H1 (cell line): ENCODE data around the gene JMJD1C. TPM values are rescaled to one million over a fixed set of nuclear protein-coding genes. Genes with fewer than 3 reads are reported as not detected.

Experiments
- CTCF ChIA-PET: fragments of 300-600 bp; sonication (Branson Sonifier 250); formaldehyde crosslinking; loops from one replicate; lab custom pipeline; 2021; ENCODE audit not compliant: partially characterized antibody; lab: Charles Lee
- POLR2A ChIA-PET: fragments of 300-600 bp; sonication (Branson Sonifier 250); formaldehyde crosslinking; loops from one replicate; lab custom pipeline; 2021; ENCODE audit warnings: inconsistent platforms; ENCODE audit not compliant: partially characterized antibody; lab: Charles Lee
- DNase-seq, 2 experiments: peaks; one replicate each; pipeline versions ENCODE4 v3.0.0 to v3.0.0-alpha.2; 2010 to 2022; ENCODE audit warnings: low spot score in 2 of 2, low read depth in 1 of 2, mixed read lengths in 1 of 2
- FAIRE-seq: peaks from 2 replicates; lab custom pipeline; 2011; peaks lifted over from hg19 to GRCh38; lab: Jason Lieb, UNC
- H2AFZ ChIP-seq: 2 replicates; pipeline ENCODE4 v1.8.1; 2012; ENCODE audit warnings: low read length, inconsistent platforms
- H2AK5ac ChIP-seq: 2 replicates; pipeline ENCODE4 v1.6.1; 2013; ENCODE audit warnings: low read depth, low read length
- H2BK120ac ChIP-seq: replicated peaks from 2 replicates; pipeline ENCODE3; 2013; ENCODE audit warnings: low read depth, low read length, inconsistent platforms
- H2BK12ac ChIP-seq: 2 replicates; pipeline ENCODE4 v1.6.1; 2013; ENCODE audit warnings: low read depth, low read length
- H2BK15ac ChIP-seq: 2 replicates; pipeline ENCODE4 v1.6.1; 2013; ENCODE audit warnings: low read length
- H2BK20ac ChIP-seq: 2 replicates; pipeline ENCODE4 v1.6.1; 2013; ENCODE audit warnings: low read length
- H2BK5ac ChIP-seq: 2 replicates; pipeline ENCODE4 v1.6.1; 2013; ENCODE audit warnings: low read depth, low read length
- H3K14ac ChIP-seq: 2 replicates; pipeline ENCODE4 v1.6.1; 2013; ENCODE audit warnings: inconsistent platforms; ENCODE audit not compliant: insufficient read length
- H3K18ac ChIP-seq: 2 replicates; pipeline ENCODE4 v1.6.1; 2013; ENCODE audit warnings: low read length; ENCODE audit errors: extremely low read depth
- H3K23ac ChIP-seq: 2 replicates; pipeline ENCODE4 v1.6.1; 2013; ENCODE audit warnings: inconsistent platforms; ENCODE audit not compliant: insufficient read length
- H3K23me2 ChIP-seq: 2 replicates; pipeline ENCODE4 v1.6.1; 2013; ENCODE audit warnings: low read depth, low read length
- H3K27ac ChIP-seq: 2 replicates; pipeline ENCODE4 v1.6.1; 2011; ENCODE audit warnings: low read depth, low read length, inconsistent platforms
- H3K27me3 ChIP-seq, 4 experiments: replicated peaks in 1 of 4; 1 replicate in 1 of 4; 2 replicates in 3 of 4; pipeline versions ENCODE4 v1.6.1 to v1.8.1; 2011 to 2013; ENCODE audit warnings: low read length in 3 of 4, mild to moderate bottlenecking in 3 of 4, inconsistent platforms in 2 of 4, mixed read lengths in 2 of 4, moderate library complexity in 1 of 4; ENCODE audit not compliant: control insufficient read depth in 3 of 4, insufficient read depth in 3 of 4; ENCODE audit errors: extremely low read depth in 1 of 4
- H3K36me3 ChIP-seq, 4 experiments: 2 replicates each; pipeline versions ENCODE4 v1.6.1 to v1.8.1; 2011 to 2013; ENCODE audit warnings: mild to moderate bottlenecking in 4 of 4, low read length in 3 of 4, moderate library complexity in 2 of 4, control low read depth in 1 of 4, inconsistent platforms in 1 of 4; ENCODE audit not compliant: insufficient read depth in 4 of 4, control insufficient read depth in 2 of 4
- H3K4ac ChIP-seq: replicated peaks from 2 replicates; pipeline ENCODE3; 2013; ENCODE audit warnings: low read length, low read depth, mixed read lengths, inconsistent platforms; ENCODE audit not compliant: insufficient read length
- H3K4me1 ChIP-seq, 4 experiments: replicated peaks in 1 of 4; 1 replicate in 1 of 4; 2 replicates in 3 of 4; pipeline versions ENCODE4 v1.6.1 to v1.8.1; 2011 to 2013; ENCODE audit warnings: low read length in 3 of 4, inconsistent platforms in 2 of 4, mixed read lengths in 1 of 4; ENCODE audit not compliant: insufficient read depth in 4 of 4, control insufficient read depth in 3 of 4
- H3K4me2 ChIP-seq, 2 experiments: 2 replicates each; pipeline versions ENCODE4 v1.6.1 to v1.8.1; 2011 to 2013; ENCODE audit warnings: low read depth in 2 of 2, low read length in 2 of 2, control low read depth in 1 of 2, inconsistent platforms in 1 of 2, mild to moderate bottlenecking in 1 of 2; ENCODE audit not compliant: insufficient read depth in 1 of 2
- H3K4me3 ChIP-seq, 4 experiments: fragments of 200-600, 300-600 bp in 1 of 4; sonication (generic), shearing (Covaris generic), sonication (Bioruptor Twin) in 1 of 4; 2 replicates each; pipeline versions ENCODE4 v1.5.1 to v1.8.1; 2011 to 2016; ENCODE audit warnings: low read length in 4 of 4, low read depth in 3 of 4, control low read depth in 2 of 4, inconsistent platforms in 2 of 4, mild to moderate bottlenecking in 2 of 4, mixed read lengths in 1 of 4, moderate library complexity in 1 of 4; ENCODE audit not compliant: insufficient read depth in 2 of 4; ENCODE audit errors: extremely low read depth in 1 of 4
- H3K56ac ChIP-seq: replicated peaks from 2 replicates; pipeline ENCODE3; 2013; ENCODE audit warnings: low read depth, mild to moderate bottlenecking, mixed read lengths, low read length, inconsistent platforms; ENCODE audit not compliant: insufficient read length
- H3K79me1 ChIP-seq: 2 replicates; pipeline ENCODE4 v1.6.1; 2013; ENCODE audit warnings: low read depth, low read length, control low read depth
- H3K79me2 ChIP-seq, 2 experiments: 2 replicates each; pipeline versions ENCODE4 v1.6.1 to v1.8.1; 2012 to 2013; ENCODE audit warnings: low read length in 2 of 2, mild to moderate bottlenecking in 2 of 2, inconsistent platforms in 1 of 2; ENCODE audit not compliant: insufficient read depth in 2 of 2, control insufficient read depth in 1 of 2
- H3K9ac ChIP-seq, 4 experiments: replicated peaks in 1 of 4; 1 replicate in 1 of 4; 2 replicates in 3 of 4; pipeline versions ENCODE4 v1.6.1 to v1.8.1; 2011 to 2013; ENCODE audit warnings: low read depth in 3 of 4, low read length in 3 of 4, control low read depth in 2 of 4, mild to moderate bottlenecking in 2 of 4, moderate library complexity in 2 of 4, inconsistent platforms in 1 of 4; ENCODE audit errors: extremely low read depth in 1 of 4
- H3K9me3 ChIP-seq, 2 experiments: 2 replicates each; pipeline versions ENCODE4 v1.6.1 to v1.8.1; 2012 to 2013; ENCODE audit warnings: mild to moderate bottlenecking in 2 of 2, moderate library complexity in 2 of 2, control low read depth in 1 of 2, inconsistent platforms in 1 of 2, low read depth in 1 of 2, low read length in 1 of 2, mixed read lengths in 1 of 2; ENCODE audit not compliant: insufficient read depth in 2 of 2
- H4K20me1 ChIP-seq, 2 experiments: replicated peaks in 1 of 2; 2 replicates each; pipeline versions ENCODE3 to v1.8.1; 2011 to 2013; ENCODE audit warnings: inconsistent platforms in 2 of 2, low read length in 2 of 2, mild to moderate bottlenecking in 1 of 2; ENCODE audit not compliant: insufficient read depth in 2 of 2, control insufficient read depth in 1 of 2
- H4K5ac ChIP-seq: 2 replicates; pipeline ENCODE4 v1.6.1; 2013; ENCODE audit warnings: low read length, low read depth, mixed read lengths, inconsistent platforms; ENCODE audit not compliant: insufficient read length
- H4K8ac ChIP-seq: 2 replicates; pipeline ENCODE4 v1.8.0; 2013; ENCODE audit warnings: mild to moderate bottlenecking, moderate library complexity, low read length, inconsistent platforms; ENCODE audit not compliant: insufficient read depth; ENCODE audit errors: extremely low read depth
- H4K91ac ChIP-seq: replicated peaks from 2 replicates; pipeline ENCODE3; 2013; ENCODE audit warnings: low read length, mixed read lengths, inconsistent platforms; ENCODE audit not compliant: insufficient read length
- ASH2L ChIP-seq: fragments of 200-600, 300-600 bp; sonication (generic); IDR thresholded peaks from one replicate; pipeline ENCODE4 v1.7.1; 2017; ENCODE audit warnings: low read length
- BRCA1 ChIP-seq: IDR thresholded peaks from 2 replicates; pipeline ENCODE4 v1.6.1; 2012; ENCODE audit warnings: low read depth, low read length, improper control_type of control experiment
- CBX8 ChIP-seq: fragments of 300-800, 300-1000 bp; sonication (generic); IDR thresholded peaks from 2 replicates; pipeline ENCODE4 v1.7.1; 2016; ENCODE audit warnings: low read depth, low read length, borderline replicate concordance
- CTBP2 ChIP-seq: IDR thresholded peaks from 2 replicates; pipeline ENCODE4 v1.7.0; 2011; ENCODE audit warnings: borderline replicate concordance, mild to moderate bottlenecking, moderate library complexity, mixed read lengths, low read length; ENCODE audit not compliant: insufficient read depth, insufficient read length
- EGR1 ChIP-seq: IDR thresholded peaks from 2 replicates; pipeline ENCODE4 v1.6.1; 2011; ENCODE audit warnings: low read depth, low read length, borderline replicate concordance
- GABPA ChIP-seq: IDR thresholded peaks from 2 replicates; pipeline ENCODE4 v1.6.1; 2011; ENCODE audit warnings: mild to moderate bottlenecking, low read length, moderate library complexity, borderline replicate concordance; ENCODE audit not compliant: insufficient read depth
- RFX5 ChIP-seq: IDR thresholded peaks from 2 replicates; pipeline ENCODE4 v1.6.1; 2011; ENCODE audit warnings: low read depth, low read length, improper control_type of control experiment, borderline replicate concordance
- RXRA ChIP-seq: IDR thresholded peaks from 2 replicates; pipeline ENCODE4 v1.6.1; 2011; ENCODE audit warnings: low read depth, mild to moderate bottlenecking, low read length, moderate library complexity; ENCODE audit not compliant: insufficient read depth
- SIRT6 ChIP-seq: IDR thresholded peaks from one replicate; pipeline ENCODE4 v1.7.1; 2012; ENCODE audit warnings: low read length, inconsistent platforms
- SP1 ChIP-seq: IDR thresholded peaks from 2 replicates; pipeline ENCODE4 v1.6.1; 2011; ENCODE audit warnings: low read depth, low read length
- TBP ChIP-seq: IDR thresholded peaks from 2 replicates; pipeline ENCODE4 v1.6.1; 2011; ENCODE audit warnings: low read depth, low read length, improper control_type of control experiment
- TEAD4 ChIP-seq: IDR thresholded peaks from 2 replicates; pipeline ENCODE4 v1.6.1; 2012; ENCODE audit warnings: low read depth, low read length, inconsistent platforms, mixed read lengths
- ZNF274 ChIP-seq: IDR thresholded peaks from 2 replicates; pipeline ENCODE4 v1.7.0; 2012; ENCODE audit warnings: low read length, borderline replicate concordance; ENCODE audit errors: extremely low read depth
- WGBS, 2 experiments: shearing (Covaris generic) in 1 of 2; methylation state at CpG; one replicate each; pipeline versions ENCODE4 v1.1.6 to v1.1.7; 2013 to 2015; ENCODE audit warnings: low lambda C conversion rate in 2 of 2, mixed read lengths in 2 of 2, inconsistent platforms in 1 of 2, low coverage in 1 of 2, missing lambda C conversion rate in 1 of 2; ENCODE audit not compliant: insufficient replicate concordance in 2 of 2, insufficient coverage in 1 of 2, insufficient read length in 1 of 2; ENCODE audit errors: extremely low coverage in 1 of 2, missing lambda C conversion rate in 1 of 2; 5-methylcytosine and 5-hydroxymethylcytosine counted together
- polyA plus RNA-seq, 7 experiments: library from polyadenylated mRNA; depleted of rRNA in 3 of 7; stranded (reverse) in 5 of 7; unstranded in 2 of 7; fragments of >200 nt in 5 of 7; fragments of 200-250 nt in 2 of 7; gene quantifications; 1 replicate in 5 of 7; 2 replicates in 1 of 7; 4 replicates in 1 of 7; pipeline versions ENCODE4 v1.2.1 to v1.2.3, GENCODE V29; 2011 to 2013; ENCODE audit warnings: missing spikeins in 2 of 7, mixed read lengths in 2 of 7
- total RNA-seq: library from RNA; stranded (reverse); fragmentation: NEBNext Ultra II Directional; extraction: Animal tissue kit (Norgen Biotek cat#: 25700); gene quantifications from 2 replicates; pipeline ENCODE4 v1.2.1, GENCODE V29; 2021
- TF ChIP-seq, protein P1 (sequence below): IDR thresholded peaks from 2 replicates; pipeline ENCODE4 v1.6.1; 2011; ENCODE audit warnings: low read depth, mild to moderate bottlenecking, low read length; ENCODE audit not compliant: insufficient read depth

Gene JMJD1C
- total and polyA plus RNA-seq, 2 of the 8 experiments (the other 6 are each of a cell fraction or from before 2014, with no cell fraction given), result 54.5 to 210 TPM

GRCh38 chr10:63467841-63468240 lies 2.1 kb upstream of the JMJD1C start:
- Histone ChIP-seq H4K5ac (no peak overlapping the region), H3K4me2 (no peak overlapping the region), H3K4ac (no peak overlapping the region), H2BK15ac (no peak overlapping the region), H3K23ac (no peak overlapping the region), H3K9me3 (no peaks in the 10 kb centered on the region), H3K9ac (no peak overlapping the region), H3K14ac (no peak overlapping the region), H3K79me1 (peaks cover 3% of the 10 kb centered on the region), H3K18ac (no peak overlapping the region), H2BK12ac (no peak overlapping the region), H4K91ac (no peak overlapping the region), H3K4me1 (peaks cover 0 to 4% (median 0%) of the 10 kb centered on the region in 4 experiments; a peak in 2 of 7 replicates), H2AK5ac (no peak overlapping the region), H3K4me3 (no peak overlapping the region), H2BK5ac (no peak overlapping the region), H3K36me3 (no peaks in the 10 kb centered on the region), H2AFZ (no peak overlapping the region), H3K27ac (no peak overlapping the region), H4K20me1 (peaks cover 0 to 2% of the 10 kb centered on the region in 2 experiments), H3K79me2 (peaks cover 6 to 57% of the 10 kb centered on the region in 2 experiments; a peak in 3 of 4 replicates), H2BK120ac (no peak overlapping the region), H3K27me3 (no peaks in the 10 kb centered on the region), H2BK20ac (no peak overlapping the region), H4K8ac (no peak overlapping the region), H3K23me2 (peaks cover 8% of the 10 kb centered on the region), H3K56ac (no peak overlapping the region)
- WGBS, 2 experiments, result 52% methylated on average over 1 of the region's 1 CpG; no CpG with 5 or more reads in 1 of the 2 experiments
- no peak for DNase-seq
- FAIRE-seq, result no peak
- CTCF ChIA-PET, result interaction anchor here (0.7 kb wide), 1 partner anchor 24 kb away, joined by 3 read pairs; no protein-coding TSS in a partner anchor
- POLR2A ChIA-PET, result interaction anchor here (1.0 to 2.0 kb wide), 2 partner anchors 47 to 162 kb away, joined by 3 to 7 read pairs; no protein-coding TSS in a partner anchor
- TF ChIP-seq CBX8 (no peak), ASH2L (no peak), CTBP2 (no peak), SIRT6 (no peak), TBP (no peak), EGR1 (no peak), GABPA (no peak), TEAD4 (no peak), ZNF274 (no peak), BRCA1 (no peak), SP1 (no peak), RFX5 (no peak), RXRA (no peak)
- TF ChIP-seq, protein P1, sequence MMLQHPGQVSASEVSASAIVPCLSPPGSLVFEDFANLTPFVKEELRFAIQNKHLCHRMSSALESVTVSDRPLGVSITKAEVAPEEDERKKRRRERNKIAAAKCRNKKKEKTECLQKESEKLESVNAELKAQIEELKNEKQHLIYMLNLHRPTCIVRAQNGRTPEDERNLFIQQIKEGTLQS, result no peak
